Right lobe of liver (tissue), 4 donors: ENCODE results near the gene IFI44.

Experiments used
- CTCF ChIP-seq, 4 donors: fragments of 200-600 bp in 3 of 4; fragments of 450-650 bp in 1 of 4; IDR thresholded peaks; one replicate each; pipeline versions ENCODE4 v1.5.1 to v1.8.0; 2016 to 2022; ENCODE audit warnings: antibody characterized with exemption in 4 of 4, mild to moderate bottlenecking in 2 of 4
- POLR2A ChIP-seq: fragments of 450-650 bp; IDR thresholded peaks from one replicate; pipeline ENCODE4 v1.6.1; 2017; ENCODE audit warnings: antibody characterized with exemption, mild to moderate bottlenecking
- donor health status: DM: no; HTN: no; CAD: no.
- donor health status: DM: no; HTN: no; CAD: no.
- donor health status: DM: no; HTN: yes; CAD: no.

GRCh38 chr1:78673120-78673519 is 23.5 kb downstream of the IFI44 start:
- TF ChIP-seq CTCF (IDR thresholded peaks at IDR 0.05) (no peak), POLR2A (no peak)
